ENCODE data around the gene MASTL. TPM values are rescaled to one million over a fixed set of nuclear protein-coding genes. Genes with fewer than 3 reads are reported as not detected.

MASTL gene
- total RNA-seq, 4 donors from 2014 or later = 4.0 to 12.4 (median 10.1) TPM

DNA sequence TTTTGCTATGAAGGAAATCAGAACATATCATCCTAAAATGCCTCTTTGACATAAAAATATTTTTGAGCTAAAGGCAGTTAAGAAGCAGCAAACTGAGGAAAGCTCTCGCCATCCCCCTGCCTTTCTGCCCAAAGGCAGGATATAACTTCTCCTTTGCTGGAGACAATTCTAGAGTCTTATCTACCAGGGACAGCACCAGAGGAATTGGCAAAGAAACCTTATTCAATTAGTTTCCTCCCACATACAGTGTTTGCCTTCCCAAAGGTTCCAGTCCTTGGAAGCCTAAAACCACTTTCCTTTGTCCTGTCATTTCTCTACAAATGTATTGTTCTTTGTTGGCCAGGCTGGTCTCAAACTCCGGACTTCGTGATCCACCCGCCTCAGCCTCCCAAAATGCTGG lies 33.7 kb downstream of the MASTL start:
- no peaks in the 10 kb centered on the region for H3K4me1 ChIP-seq
- H3K9me3 ChIP-seq = no peaks in the 10 kb centered on the region
- peaks cover 0 to 44% (median 0%) of the 10 kb centered on the region in 3 donors for H3K36me3 ChIP-seq
- no peak overlapping the region for H3K27ac ChIP-seq
- no peaks in the 10 kb centered on the region for H3K27me3 ChIP-seq
- DNase-seq (ENCODE audit: low spot score in 2 of 2) = no peak
- WGBS, 2 donors = 89 to 96% methylated on average over 4 of the region's 4 CpGs
- TF ChIP-seq, protein P1, sequence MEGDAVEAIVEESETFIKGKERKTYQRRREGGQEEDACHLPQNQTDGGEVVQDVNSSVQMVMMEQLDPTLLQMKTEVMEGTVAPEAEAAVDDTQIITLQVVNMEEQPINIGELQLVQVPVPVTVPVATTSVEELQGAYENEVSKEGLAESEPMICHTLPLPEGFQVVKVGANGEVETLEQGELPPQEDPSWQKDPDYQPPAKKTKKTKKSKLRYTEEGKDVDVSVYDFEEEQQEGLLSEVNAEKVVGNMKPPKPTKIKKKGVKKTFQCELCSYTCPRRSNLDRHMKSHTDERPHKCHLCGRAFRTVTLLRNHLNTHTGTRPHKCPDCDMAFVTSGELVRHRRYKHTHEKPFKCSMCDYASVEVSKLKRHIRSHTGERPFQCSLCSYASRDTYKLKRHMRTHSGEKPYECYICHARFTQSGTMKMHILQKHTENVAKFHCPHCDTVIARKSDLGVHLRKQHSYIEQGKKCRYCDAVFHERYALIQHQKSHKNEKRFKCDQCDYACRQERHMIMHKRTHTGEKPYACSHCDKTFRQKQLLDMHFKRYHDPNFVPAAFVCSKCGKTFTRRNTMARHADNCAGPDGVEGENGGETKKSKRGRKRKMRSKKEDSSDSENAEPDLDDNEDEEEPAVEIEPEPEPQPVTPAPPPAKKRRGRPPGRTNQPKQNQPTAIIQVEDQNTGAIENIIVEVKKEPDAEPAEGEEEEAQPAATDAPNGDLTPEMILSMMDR (IDR thresholded peaks at IDR 0.05) = no peak
- TF ChIP-seq EP300 (IDR thresholded peaks at IDR 0.05) = no peak
- no peak for TF ChIP-seq POLR2A (IDR thresholded peaks at IDR 0.05)
- no peak overlapping the region for H3K4me3 ChIP-seq

DNA sequence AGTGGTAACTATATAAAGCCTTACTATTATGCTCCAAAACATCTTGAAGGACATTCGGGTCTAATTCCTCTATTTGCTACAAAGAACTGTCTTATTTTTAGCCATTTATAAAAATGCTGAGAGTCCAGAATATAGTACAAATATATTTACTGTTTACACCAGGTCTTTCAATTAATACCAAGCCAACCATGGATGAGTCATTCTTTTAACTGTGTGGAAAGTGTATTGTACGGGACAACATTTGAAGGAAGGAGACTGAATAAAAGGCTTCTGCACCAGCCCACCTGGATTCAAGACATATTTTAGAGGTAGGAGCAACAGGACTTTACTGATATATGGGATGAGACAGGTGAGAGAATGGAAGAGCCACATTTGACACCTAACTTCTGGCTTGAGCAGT lies 35.4 kb downstream of the MASTL start:
- Histone ChIP-seq H3K36me3 (peaks cover 0 to 39% (median 0%) of the 10 kb centered on the region in 3 donors), H3K27ac (no peak overlapping the region), H3K4me1 (no peaks in the 10 kb centered on the region), H3K4me3 (no peak overlapping the region), H3K27me3 (no peaks in the 10 kb centered on the region), H3K9me3 (no peaks in the 10 kb centered on the region)
- DNase-seq (ENCODE audit: low spot score in 2 of 2) = no peak
- TF ChIP-seq, protein P1 (IDR thresholded peaks at IDR 0.05) = no peak
- TF ChIP-seq POLR2A (IDR thresholded peaks at IDR 0.05) = no peak
- TF ChIP-seq EP300 (IDR thresholded peaks at IDR 0.05) = no peak
- WGBS, 2 donors = 79 to 80% methylated on average over 2 of the region's 2 CpGs

- 47% methylated on average over 3 of the region's 3 CpGs for WGBS, 2 donors
- TF ChIP-seq EP300 (IDR thresholded peaks at IDR 0.05) (no peak), POLR2A (IDR thresholded peaks at IDR 0.05) (no peak)
- TF ChIP-seq, protein P1 (IDR thresholded peaks at IDR 0.05) = no peak
- Histone ChIP-seq H3K4me3 (no peak overlapping the region), H3K27me3 (no peaks in the 10 kb centered on the region), H3K9me3 (no peaks in the 10 kb centered on the region), H3K4me1 (no peaks in the 10 kb centered on the region), H3K36me3 (peaks cover 0 to 36% (median 0%) of the 10 kb centered on the region in 3 donors), H3K27ac (peak overlapping the region in 1 of 4 donors; percentile 11)
- no peak for DNase-seq (ENCODE audit: low spot score in 2 of 2)
Measured at GRCh38 chr10:27192284-27192683, 37.1 kb downstream of the MASTL start.

- no peak overlapping the region for H3K27ac ChIP-seq
- H3K4me3 ChIP-seq = no peak overlapping the region
- peaks cover 0 to 83% (median 4%) of the 10 kb centered on the region in 3 donors for H3K36me3 ChIP-seq
- no peaks in the 10 kb centered on the region for H3K4me1 ChIP-seq
- 75 to 78% methylated on average over 2 of the region's 2 CpGs for WGBS, 2 donors
- no peaks in the 10 kb centered on the region for H3K9me3 ChIP-seq
- no peak for DNase-seq (ENCODE audit: low spot score in 2 of 2)
- H3K27me3 ChIP-seq = no peaks in the 10 kb centered on the region
- TF ChIP-seq EP300 (IDR thresholded peaks at IDR 0.05) = no peak
- TF ChIP-seq, protein P1 (IDR thresholded peaks at IDR 0.05) = no peak
- TF ChIP-seq POLR2A (IDR thresholded peaks at IDR 0.05) = no peak
Measured at GRCh38 chr10:27197980-27198620, 42.9 kb downstream of the MASTL start.

DNA sequence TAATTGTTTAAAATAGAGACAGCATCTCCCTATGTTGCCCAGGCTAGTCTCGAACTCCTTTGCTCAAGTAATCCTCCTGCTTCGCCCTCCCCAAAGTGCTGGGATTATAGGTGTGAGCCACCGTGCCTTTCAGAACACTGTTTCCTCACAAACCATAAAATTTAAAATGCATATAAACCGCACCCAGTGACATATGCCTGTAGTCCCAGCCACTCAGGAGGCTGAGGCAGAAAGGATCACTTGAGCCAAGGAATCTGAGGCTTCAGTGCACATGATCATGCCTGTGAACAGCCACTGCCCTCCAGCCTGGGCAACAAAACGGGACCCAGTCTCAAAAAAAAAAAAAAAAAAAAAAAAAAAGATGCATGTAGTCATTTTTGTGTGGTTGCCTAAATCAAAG lies 48.7 kb downstream of the MASTL start:
- WGBS, 2 donors = 73 to 93% methylated on average over 5 of the region's 5 CpGs
- H3K4me1 ChIP-seq = no peaks in the 10 kb centered on the region
- no peaks in the 10 kb centered on the region for H3K9me3 ChIP-seq
- H3K27me3 ChIP-seq = no peaks in the 10 kb centered on the region
- no peak for DNase-seq (ENCODE audit: low spot score in 2 of 2)
- TF ChIP-seq, protein P1 (IDR thresholded peaks at IDR 0.05) = no peak
- TF ChIP-seq EP300 (IDR thresholded peaks at IDR 0.05) = no peak
- no peak for TF ChIP-seq POLR2A (IDR thresholded peaks at IDR 0.05)
- H3K4me3 ChIP-seq = no peak overlapping the region
- H3K36me3 ChIP-seq = peaks cover 0 to 100% (median 21%) of the 10 kb centered on the region in 3 donors
- no peak overlapping the region for H3K27ac ChIP-seq
